H9 (cell line): ENCODE data around the gene SESTD1. TPM values are rescaled to one million over a fixed set of nuclear protein-coding genes. Genes with fewer than 3 reads are reported as not detected.

Experiments used
- DNase-seq: peaks from one replicate; pipeline ENCODE4 v3.0.0-alpha.2; 2017
- H2AFZ ChIP-seq: one replicate; pipeline ENCODE4 v1.6.1; 2013; ENCODE audit warnings: mild to moderate bottlenecking, low read length, control low read depth, moderate library complexity
- H2AK5ac ChIP-seq: 2 replicates; pipeline ENCODE4 v1.6.1; 2013; ENCODE audit warnings: low read length, control low read depth, mixed read lengths; ENCODE audit not compliant: insufficient read length
- H2BK120ac ChIP-seq: one replicate; pipeline ENCODE4 v1.6.1; 2013; ENCODE audit warnings: low read depth, mild to moderate bottlenecking, low read length, control low read depth, inconsistent platforms; ENCODE audit not compliant: poor library complexity, severe bottlenecking
- H2BK12ac ChIP-seq: 2 replicates; pipeline ENCODE4 v1.6.1; 2013; ENCODE audit warnings: low read length, control low read depth, mixed read lengths, low read depth; ENCODE audit not compliant: insufficient read length
- H2BK15ac ChIP-seq: 2 replicates; pipeline ENCODE4 v1.6.1; 2013; ENCODE audit warnings: low read depth, low read length, control low read depth
- H2BK20ac ChIP-seq: one replicate; pipeline ENCODE4 v1.6.1; 2013; ENCODE audit warnings: low read depth, mild to moderate bottlenecking, low read length, control low read depth, inconsistent platforms; ENCODE audit not compliant: poor library complexity, severe bottlenecking
- H2BK5ac ChIP-seq: 2 replicates; pipeline ENCODE4 v1.6.1; 2013; ENCODE audit warnings: low read length, control low read depth, mixed read lengths; ENCODE audit not compliant: insufficient read length
- H3K14ac ChIP-seq: 2 replicates; pipeline ENCODE4 v1.6.1; 2013; ENCODE audit warnings: low read length, control low read depth; ENCODE audit not compliant: insufficient read depth
- H3K18ac ChIP-seq: 2 replicates; pipeline ENCODE4 v1.6.1; 2013; ENCODE audit warnings: low read depth, mild to moderate bottlenecking, mixed read lengths, low read length, control low read depth; ENCODE audit not compliant: insufficient read length
- H3K23ac ChIP-seq: 2 replicates; pipeline ENCODE4 v1.6.1; 2013; ENCODE audit warnings: low read length, control low read depth, mixed read lengths, low read depth; ENCODE audit not compliant: insufficient read length
- H3K23me2 ChIP-seq: 2 replicates; pipeline ENCODE4 v1.6.1; 2013; ENCODE audit warnings: low read depth, mild to moderate bottlenecking, mixed read lengths, low read length, control low read depth; ENCODE audit not compliant: insufficient read length, poor library complexity, severe bottlenecking
- H3K27ac ChIP-seq: 2 replicates; pipeline ENCODE4 v1.5.1; 2013; ENCODE audit warnings: low read length, control low read depth, mixed read lengths, low read depth; ENCODE audit not compliant: insufficient read length
- H3K27me3 ChIP-seq: 2 replicates; pipeline ENCODE4 v1.6.1; 2013; ENCODE audit warnings: low read length, control low read depth, inconsistent platforms; ENCODE audit not compliant: insufficient read depth
- H3K4ac ChIP-seq: 2 replicates; pipeline ENCODE4 v1.6.1; 2013; ENCODE audit warnings: low read depth, mild to moderate bottlenecking, control low read depth, inconsistent platforms, low read length, moderate library complexity
- H3K4me1 ChIP-seq: 2 replicates; pipeline ENCODE4 v1.6.1; 2013; ENCODE audit warnings: low read length, control low read depth, inconsistent platforms; ENCODE audit not compliant: insufficient read depth
- H3K4me2 ChIP-seq: 2 replicates; pipeline ENCODE4 v1.6.1; 2013; ENCODE audit warnings: low read length, control low read depth, mixed read lengths; ENCODE audit not compliant: insufficient read length, insufficient read depth
- H3K56ac ChIP-seq: 2 replicates; pipeline ENCODE4 v1.6.1; 2013; ENCODE audit warnings: low read depth, mild to moderate bottlenecking, mixed read lengths, low read length, control low read depth; ENCODE audit not compliant: insufficient read length
- H3K79me1 ChIP-seq: 2 replicates; pipeline ENCODE4 v1.6.1; 2013; ENCODE audit warnings: low read depth, mild to moderate bottlenecking, moderate library complexity, low read length, control low read depth, inconsistent platforms; ENCODE audit not compliant: insufficient read depth, poor library complexity, severe bottlenecking
- H3K79me2 ChIP-seq: 2 replicates; pipeline ENCODE4 v1.6.1; 2013; ENCODE audit warnings: low read length, control low read depth, inconsistent platforms; ENCODE audit not compliant: insufficient read depth
- H3K9ac ChIP-seq: 2 replicates; pipeline ENCODE4 v1.6.1; 2013; ENCODE audit warnings: low read length, control low read depth, mixed read lengths; ENCODE audit not compliant: insufficient read length; ENCODE audit errors: extremely low read depth
- H3K9me3 ChIP-seq: one replicate; pipeline ENCODE4 v1.6.1; 2013; ENCODE audit warnings: low read depth, low read length, inconsistent platforms; ENCODE audit not compliant: control insufficient read depth
- H3T11ph ChIP-seq: one replicate; pipeline ENCODE4 v1.6.1; 2013; ENCODE audit warnings: mild to moderate bottlenecking, low read length, control low read depth, inconsistent platforms
- H4K20me1 ChIP-seq: one replicate; pipeline ENCODE4 v1.6.1; 2013; ENCODE audit not compliant: control insufficient read depth, insufficient read length, insufficient read depth
- H4K5ac ChIP-seq: 2 replicates; pipeline ENCODE4 v1.6.1; 2013; ENCODE audit warnings: low read depth, mild to moderate bottlenecking, mixed read lengths, low read length, control low read depth; ENCODE audit not compliant: insufficient read length
- H4K8ac ChIP-seq: replicated peaks from 2 replicates; pipeline ENCODE4 v1.6.1; 2013; ENCODE audit warnings: low read length, control low read depth, mixed read lengths, low read depth; ENCODE audit not compliant: insufficient read length
- H4K91ac ChIP-seq: 2 replicates; pipeline ENCODE4 v1.6.1; 2013; ENCODE audit warnings: low read depth, mild to moderate bottlenecking, moderate library complexity, mixed read lengths, low read length, control low read depth; ENCODE audit not compliant: insufficient read length
- H3K27ac Mint-ChIP-seq, 3 experiments: 2 replicates in 2 of 3; 3 replicates in 1 of 3; pipeline ENCODE4 v1.8.0; 2020 to 2021; ENCODE audit warnings: mixed read lengths in 3 of 3, mild to moderate bottlenecking in 1 of 3, moderate library complexity in 1 of 3
- H3K27me3 Mint-ChIP-seq: 2 replicates; pipeline ENCODE4 v1.8.0; 2021; ENCODE audit warnings: low read depth, mild to moderate bottlenecking, moderate library complexity, mixed read lengths
- H3K36me3 Mint-ChIP-seq, 3 experiments: 2 replicates in 2 of 3; 3 replicates in 1 of 3; pipeline ENCODE4 v1.8.0; 2020 to 2021; ENCODE audit warnings: low read depth in 3 of 3, mixed read lengths in 3 of 3; ENCODE audit not compliant: insufficient read depth in 1 of 3
- H3K4me1 Mint-ChIP-seq, 2 experiments: 2 replicates each; pipeline ENCODE4 v1.8.0; 2020; ENCODE audit warnings: mixed read lengths in 2 of 2
- H3K4me3 Mint-ChIP-seq, 2 experiments: 2 replicates in 1 of 2; 3 replicates in 1 of 2; pipeline ENCODE4 v1.8.0; 2020 to 2021; ENCODE audit warnings: mild to moderate bottlenecking in 2 of 2, mixed read lengths in 2 of 2, moderate library complexity in 1 of 2
- H3K9me3 Mint-ChIP-seq, 2 experiments: 2 replicates in 1 of 2; 3 replicates in 1 of 2; pipeline ENCODE4 v1.8.0; 2020; ENCODE audit warnings: mild to moderate bottlenecking in 2 of 2, mixed read lengths in 2 of 2, moderate library complexity in 1 of 2
- WGBS: extraction: QIAGEN DNeasy Blood & Tissue Kit; methylation state at CpG from one replicate; pipeline ENCODE4 v1.1.7; 2013; ENCODE audit warnings: missing lambda C conversion rate, low lambda C conversion rate, mixed read lengths; ENCODE audit not compliant: insufficient read length; ENCODE audit errors: extremely low coverage; 5-methylcytosine and 5-hydroxymethylcytosine counted together
- total RNA-seq: library from RNA; stranded (reverse); gene quantifications from 2 replicates; pipeline ENCODE4 v1.2.1, GENCODE V29; 2021
- TF ChIP-seq, protein P1 (sequence below): fragments of 200-600 bp; sonication (generic); conservative IDR thresholded peaks from 3 replicates; pipeline ENCODE4 v1.8.0; 2021; ENCODE audit warnings: antibody characterized with exemption, mild to moderate bottlenecking

Gene SESTD1
- total RNA-seq, 1 experiment from 2014 or later = 44.4 TPM

- Mint-ChIP-seq H3K27ac (no peak overlapping the region), H3K4me3 (no peak overlapping the region), H3K36me3 (peaks cover 0 to 16% (median 7%) of the 10 kb centered on the region in 3 experiments; a peak in 5 of 7 replicates), H3K9me3 (peaks cover 5 to 9% of the 10 kb centered on the region in 2 experiments; a peak in 4 of 5 replicates), H3K4me1 (peaks cover 22 to 24% of the 10 kb centered on the region in 2 experiments), H3K27me3 (no peaks in the 10 kb centered on the region)
- no peak overlapping the region for H2AK5ac ChIP-seq
- no peaks in the 10 kb centered on the region for H3K9me3 ChIP-seq
- H3K14ac ChIP-seq = no peak overlapping the region
- no peak overlapping the region for H4K91ac ChIP-seq
- H4K5ac ChIP-seq = no peak overlapping the region
- no peak overlapping the region for H3K4ac ChIP-seq
- WGBS = no CpG with 5 or more reads among the region's 3 CpGs
- no peak overlapping the region for H2BK5ac ChIP-seq
- no peak overlapping the region for H3K18ac ChIP-seq
- H2AFZ ChIP-seq = no peak overlapping the region
- H2BK15ac ChIP-seq = no peak overlapping the region
- no peak overlapping the region for H3T11ph ChIP-seq
- no peaks in the 10 kb centered on the region for H3K23me2 ChIP-seq
- H3K23ac ChIP-seq = no peak overlapping the region
- H2BK12ac ChIP-seq = no peak overlapping the region
- no peak overlapping the region for H3K9ac ChIP-seq
- H3K79me1 ChIP-seq = no peaks in the 10 kb centered on the region
- no peak overlapping the region for H4K8ac ChIP-seq
- no peak overlapping the region for H3K27ac ChIP-seq
- no peak for DNase-seq
- no peaks in the 10 kb centered on the region for H3K27me3 ChIP-seq
- H2BK20ac ChIP-seq = no peak overlapping the region
- no peaks in the 10 kb centered on the region for H4K20me1 ChIP-seq
- no peak overlapping the region for H3K4me2 ChIP-seq
- peaks cover 6% of the 10 kb centered on the region; the same call in 1 of the 2 replicates for H3K4me1 ChIP-seq
- no peak overlapping the region for H2BK120ac ChIP-seq
- no peak overlapping the region for H3K56ac ChIP-seq
- H3K79me2 ChIP-seq = no peaks in the 10 kb centered on the region; the same call in 1 of the 2 replicates
- TF ChIP-seq, protein P1, sequence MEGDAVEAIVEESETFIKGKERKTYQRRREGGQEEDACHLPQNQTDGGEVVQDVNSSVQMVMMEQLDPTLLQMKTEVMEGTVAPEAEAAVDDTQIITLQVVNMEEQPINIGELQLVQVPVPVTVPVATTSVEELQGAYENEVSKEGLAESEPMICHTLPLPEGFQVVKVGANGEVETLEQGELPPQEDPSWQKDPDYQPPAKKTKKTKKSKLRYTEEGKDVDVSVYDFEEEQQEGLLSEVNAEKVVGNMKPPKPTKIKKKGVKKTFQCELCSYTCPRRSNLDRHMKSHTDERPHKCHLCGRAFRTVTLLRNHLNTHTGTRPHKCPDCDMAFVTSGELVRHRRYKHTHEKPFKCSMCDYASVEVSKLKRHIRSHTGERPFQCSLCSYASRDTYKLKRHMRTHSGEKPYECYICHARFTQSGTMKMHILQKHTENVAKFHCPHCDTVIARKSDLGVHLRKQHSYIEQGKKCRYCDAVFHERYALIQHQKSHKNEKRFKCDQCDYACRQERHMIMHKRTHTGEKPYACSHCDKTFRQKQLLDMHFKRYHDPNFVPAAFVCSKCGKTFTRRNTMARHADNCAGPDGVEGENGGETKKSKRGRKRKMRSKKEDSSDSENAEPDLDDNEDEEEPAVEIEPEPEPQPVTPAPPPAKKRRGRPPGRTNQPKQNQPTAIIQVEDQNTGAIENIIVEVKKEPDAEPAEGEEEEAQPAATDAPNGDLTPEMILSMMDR = no peak
Observed at GRCh38 chr2:179250095-179250494, 14.5 kb downstream of the SESTD1 start.
